HepG2 (cell line): ENCODE data around the gene TCAP. TPM values are rescaled to one million over a fixed set of nuclear protein-coding genes. Genes with fewer than 3 reads are reported as not detected.

ENCODE experiments used
- BORCS8-MEF2B ChIP-seq: sonication (generic); formaldehyde crosslinking; IDR thresholded peaks from 2 replicates; pipeline ENCODE4 v1.8.0; 2022; ENCODE audit warnings: mild to moderate bottlenecking, missing genetic modification reagents
- CCAR2 ChIP-seq: fragments of 200-400 bp; formaldehyde crosslinking; optimal IDR thresholded peaks from 2 replicates; pipeline ENCODE3; 2018; ENCODE audit warnings: low read depth, mild to moderate bottlenecking, low read length, moderate library complexity
- CHD2 ChIP-seq: IDR thresholded peaks from 2 replicates; pipeline ENCODE4 v1.6.1; 2011; ENCODE audit warnings: low read depth, low read length, improper control_type of control experiment
- FOXO1 ChIP-seq: sonication (generic); formaldehyde crosslinking; IDR thresholded peaks from 2 replicates; pipeline ENCODE4 v1.4.0; 2020; ENCODE audit warnings: missing genetic modification reagents
- GLI4 ChIP-seq: sonication (generic); formaldehyde crosslinking; IDR thresholded peaks from 2 replicates; pipeline ENCODE4 v1.5.1; 2020; ENCODE audit warnings: missing genetic modification reagents, mild to moderate bottlenecking, moderate library complexity, borderline replicate concordance
- GTF2F1 ChIP-seq: fragments of 150-350 bp; IDR thresholded peaks from 2 replicates; pipeline ENCODE4 v1.6.1; 2014; ENCODE audit warnings: low read length
- HNF4G ChIP-seq, 2 experiments: sonication (generic) in 1 of 2; formaldehyde crosslinking in 1 of 2; IDR thresholded peaks; 2 replicates each; pipeline versions ENCODE4 v1.4.0 to v1.6.1; 2011 to 2020; ENCODE audit warnings: borderline replicate concordance in 2 of 2, low read depth in 2 of 2, mild to moderate bottlenecking in 2 of 2, low read length in 1 of 2, missing genetic modification reagents in 1 of 2, moderate library complexity in 1 of 2
- HOXA3 ChIP-seq: sonication (generic); formaldehyde crosslinking; IDR thresholded peaks from 2 replicates; pipeline ENCODE4 v1.5.0; 2020; ENCODE audit warnings: missing genetic modification reagents
- KMT2B ChIP-seq: IDR thresholded peaks from 2 replicates; pipeline ENCODE4 v1.6.1; 2016; ENCODE audit warnings: missing genetic modification reagents, missing compliant biosample characterization
- MIER2 ChIP-seq: IDR thresholded peaks from 2 replicates; pipeline ENCODE4 v1.6.1; 2016; ENCODE audit warnings: missing biosample characterization, missing genetic modification reagents
- NR2C2 ChIP-seq: sonication (generic); formaldehyde crosslinking; IDR thresholded peaks from 2 replicates; pipeline ENCODE4 v1.4.0; 2020; ENCODE audit warnings: missing genetic modification reagents, mild to moderate bottlenecking, moderate library complexity, borderline replicate concordance
- RXRA ChIP-seq: sonication (generic); formaldehyde crosslinking; IDR thresholded peaks from 2 replicates; pipeline ENCODE4 v1.5.1; 2020; ENCODE audit warnings: missing genetic modification reagents
- SOX5 ChIP-seq: IDR thresholded peaks from 2 replicates; pipeline ENCODE4 v1.6.1; 2016; ENCODE audit warnings: borderline replicate concordance
- ZFX ChIP-seq: sonication (generic); formaldehyde crosslinking; IDR thresholded peaks from 2 replicates; pipeline ENCODE4 v1.4.0; 2020; ENCODE audit warnings: mild to moderate bottlenecking, low read depth, missing genetic modification reagents, moderate library complexity
- ZNF367 ChIP-seq: sonication (generic); formaldehyde crosslinking; IDR thresholded peaks from 2 replicates; pipeline ENCODE4 v1.4.0; 2020; ENCODE audit warnings: missing genetic modification reagents, borderline replicate concordance
- ZNF850 ChIP-seq: sonication (generic); formaldehyde crosslinking; conservative IDR thresholded peaks from 2 replicates; pipeline ENCODE4 v1.9.0; 2021; ENCODE audit warnings: mild to moderate bottlenecking, missing genetic modification reagents
- polyA plus RNA-seq, 8 experiments: library from polyadenylated mRNA; depleted of rRNA in 3 of 8; stranded (reverse) in 7 of 8; unstranded in 1 of 8; fragments of >200 nt; fragmentation: Illumina TruSeq in 4 of 8; extraction: Trizol in 4 of 8; gene quantifications; 2 replicates each; pipeline versions ENCODE4 v1.2.1 to v1.2.3, GENCODE V29; 2011 to 2016; ENCODE audit warnings: low read depth in 4 of 8, missing spikeins in 1 of 8, mixed read lengths in 1 of 8; ENCODE audit not compliant: insufficient read depth in 1 of 8
- total RNA-seq, 5 experiments: library from RNA; depleted of rRNA; stranded (reverse); fragments of >200 nt; fragmentation: Illumina TruSeq; extraction: Trizol; gene quantifications; 2 replicates each; pipeline ENCODE4 v1.2.3, GENCODE V29; 2016; ENCODE audit warnings: low read depth in 1 of 5
- TF ChIP-seq, protein P1 (sequence below): IDR thresholded peaks from 2 replicates; pipeline ENCODE4 v1.6.1; 2016; ENCODE audit warnings: missing compliant biosample characterization, missing genetic modification reagents, borderline replicate concordance
- TF ChIP-seq, protein P2 (sequence below): sonication (generic); formaldehyde crosslinking; IDR thresholded peaks from 2 replicates; pipeline ENCODE4 v1.8.0; 2022; ENCODE audit warnings: missing genetic modification reagents, mild to moderate bottlenecking, borderline replicate concordance
- TF ChIP-seq, protein P3 (sequence below): sonication (generic); formaldehyde crosslinking; IDR thresholded peaks from 2 replicates; pipeline ENCODE4 v1.9.0; 2021; ENCODE audit warnings: missing genetic modification reagents, mild to moderate bottlenecking, borderline replicate concordance
- TF ChIP-seq, protein P4 (sequence below): IDR thresholded peaks from 2 replicates; pipeline ENCODE4 v1.6.1; 2016; ENCODE audit warnings: mild to moderate bottlenecking, missing biosample characterization, missing genetic modification reagents
- TF ChIP-seq, protein P5 (sequence below): sonication (generic); formaldehyde crosslinking; IDR thresholded peaks from 2 replicates; pipeline ENCODE4 v1.4.0; 2020; ENCODE audit warnings: missing genetic modification reagents
- TF ChIP-seq, protein P6 (sequence below): sonication (generic); formaldehyde crosslinking; IDR thresholded peaks from 2 replicates; pipeline ENCODE4 v1.4.0; 2020; ENCODE audit warnings: mild to moderate bottlenecking, missing genetic modification reagents

Gene TCAP
- total and polyA plus RNA-seq, 2 of the 13 experiments (the other 11 are each of a cell fraction or from before 2014, with no cell fraction given) = 0.24 to 0.65 TPM

DNA sequence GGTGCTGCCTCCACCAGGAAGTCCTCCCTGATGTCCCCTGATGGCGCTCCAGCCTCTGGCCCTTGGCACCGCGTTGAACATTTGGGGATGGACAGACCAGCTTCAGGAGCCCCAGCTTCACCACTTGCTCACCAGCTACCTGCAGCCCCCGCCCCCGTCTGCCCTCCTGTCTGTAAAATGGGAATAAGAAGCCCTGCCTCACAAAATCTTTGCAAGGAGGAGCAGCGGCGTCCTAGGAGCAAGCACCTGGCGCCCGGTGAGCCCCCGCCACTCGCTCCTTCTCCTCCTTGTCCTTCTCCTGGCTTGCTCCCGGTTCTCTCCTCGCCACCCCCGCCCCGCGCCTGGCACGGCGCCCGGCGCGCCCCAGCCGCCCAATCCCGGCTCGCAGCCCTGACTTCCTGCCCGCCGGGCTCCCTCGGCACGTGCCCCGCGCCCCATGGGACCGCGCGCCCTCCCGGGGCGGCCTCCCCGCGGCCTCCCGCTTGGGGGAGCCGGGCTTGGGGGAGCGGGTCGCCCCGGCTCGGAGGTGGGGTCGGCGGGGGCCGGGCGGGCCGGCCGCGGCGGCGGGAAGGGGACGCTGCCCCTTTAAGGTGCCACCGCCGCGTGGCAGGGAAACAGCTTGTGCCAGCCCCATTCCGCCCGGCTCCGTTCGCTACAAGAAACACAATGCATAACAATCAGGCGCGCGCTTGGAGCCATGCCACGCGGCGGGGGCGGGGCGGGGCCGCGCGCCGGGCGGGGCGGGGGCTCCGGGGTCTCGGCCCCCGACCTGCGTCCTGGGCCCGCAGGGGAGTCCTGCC lies 47.5 kb upstream of the TCAP start (continued):
- TF ChIP-seq ZNF850 (CRISPR knock-in tag) (no peak), KMT2B (CRISPR knock-in tag) (no peak), RXRA (CRISPR knock-in tag) (no peak), NR2C2 (CRISPR knock-in tag) (no peak), HNF4G (IDR thresholded peaks at IDR 0.05; ENCODE audit: borderline replicate concordance, low read depth, low read length) (no peak), HNF4G (CRISPR knock-in tag; IDR thresholded peaks at IDR 0.05; ENCODE audit: borderline replicate concordance, low read depth) (no peak), CHD2 (no peak), CCAR2 (no peak), MIER2 (CRISPR knock-in tag) (no peak), ZFX (CRISPR knock-in tag) (no peak), GLI4 (CRISPR knock-in tag) (no peak), GTF2F1 (no peak), FOXO1 (CRISPR knock-in tag) (no peak), BORCS8-MEF2B (CRISPR knock-in tag) (no peak), ZNF367 (CRISPR knock-in tag) (no peak), SOX5 (no peak), HOXA3 (CRISPR knock-in tag) (peak; percentile 32; the same call in 1 of the 2 replicates)
- TF ChIP-seq, protein P1, sequence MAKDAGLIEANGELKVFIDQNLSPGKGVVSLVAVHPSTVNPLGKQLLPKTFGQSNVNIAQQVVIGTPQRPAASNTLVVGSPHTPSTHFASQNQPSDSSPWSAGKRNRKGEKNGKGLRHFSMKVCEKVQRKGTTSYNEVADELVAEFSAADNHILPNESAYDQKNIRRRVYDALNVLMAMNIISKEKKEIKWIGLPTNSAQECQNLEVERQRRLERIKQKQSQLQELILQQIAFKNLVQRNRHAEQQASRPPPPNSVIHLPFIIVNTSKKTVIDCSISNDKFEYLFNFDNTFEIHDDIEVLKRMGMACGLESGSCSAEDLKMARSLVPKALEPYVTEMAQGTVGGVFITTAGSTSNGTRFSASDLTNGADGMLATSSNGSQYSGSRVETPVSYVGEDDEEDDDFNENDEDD = peak; percentile 77
- TF ChIP-seq, protein P2, sequence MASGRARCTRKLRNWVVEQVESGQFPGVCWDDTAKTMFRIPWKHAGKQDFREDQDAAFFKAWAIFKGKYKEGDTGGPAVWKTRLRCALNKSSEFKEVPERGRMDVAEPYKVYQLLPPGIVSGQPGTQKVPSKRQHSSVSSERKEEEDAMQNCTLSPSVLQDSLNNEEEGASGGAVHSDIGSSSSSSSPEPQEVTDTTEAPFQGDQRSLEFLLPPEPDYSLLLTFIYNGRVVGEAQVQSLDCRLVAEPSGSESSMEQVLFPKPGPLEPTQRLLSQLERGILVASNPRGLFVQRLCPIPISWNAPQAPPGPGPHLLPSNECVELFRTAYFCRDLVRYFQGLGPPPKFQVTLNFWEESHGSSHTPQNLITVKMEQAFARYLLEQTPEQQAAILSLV (CRISPR knock-in tag) = no peak
- TF ChIP-seq, protein P3, sequence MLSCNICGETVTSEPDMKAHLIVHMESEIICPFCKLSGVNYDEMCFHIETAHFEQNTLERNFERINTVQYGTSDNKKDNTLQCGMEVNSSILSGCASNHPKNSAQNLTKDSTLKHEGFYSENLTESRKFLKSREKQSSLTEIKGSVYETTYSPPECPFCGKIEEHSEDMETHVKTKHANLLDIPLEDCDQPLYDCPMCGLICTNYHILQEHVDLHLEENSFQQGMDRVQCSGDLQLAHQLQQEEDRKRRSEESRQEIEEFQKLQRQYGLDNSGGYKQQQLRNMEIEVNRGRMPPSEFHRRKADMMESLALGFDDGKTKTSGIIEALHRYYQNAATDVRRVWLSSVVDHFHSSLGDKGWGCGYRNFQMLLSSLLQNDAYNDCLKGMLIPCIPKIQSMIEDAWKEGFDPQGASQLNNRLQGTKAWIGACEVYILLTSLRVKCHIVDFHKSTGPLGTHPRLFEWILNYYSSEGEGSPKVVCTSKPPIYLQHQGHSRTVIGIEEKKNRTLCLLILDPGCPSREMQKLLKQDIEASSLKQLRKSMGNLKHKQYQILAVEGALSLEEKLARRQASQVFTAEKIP = no peak
- TF ChIP-seq, protein P4, sequence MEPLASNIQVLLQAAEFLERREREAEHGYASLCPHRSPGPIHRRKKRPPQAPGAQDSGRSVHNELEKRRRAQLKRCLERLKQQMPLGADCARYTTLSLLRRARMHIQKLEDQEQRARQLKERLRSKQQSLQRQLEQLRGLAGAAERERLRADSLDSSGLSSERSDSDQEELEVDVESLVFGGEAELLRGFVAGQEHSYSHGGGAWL (CRISPR knock-in tag) = no peak
- TF ChIP-seq, protein P5, sequence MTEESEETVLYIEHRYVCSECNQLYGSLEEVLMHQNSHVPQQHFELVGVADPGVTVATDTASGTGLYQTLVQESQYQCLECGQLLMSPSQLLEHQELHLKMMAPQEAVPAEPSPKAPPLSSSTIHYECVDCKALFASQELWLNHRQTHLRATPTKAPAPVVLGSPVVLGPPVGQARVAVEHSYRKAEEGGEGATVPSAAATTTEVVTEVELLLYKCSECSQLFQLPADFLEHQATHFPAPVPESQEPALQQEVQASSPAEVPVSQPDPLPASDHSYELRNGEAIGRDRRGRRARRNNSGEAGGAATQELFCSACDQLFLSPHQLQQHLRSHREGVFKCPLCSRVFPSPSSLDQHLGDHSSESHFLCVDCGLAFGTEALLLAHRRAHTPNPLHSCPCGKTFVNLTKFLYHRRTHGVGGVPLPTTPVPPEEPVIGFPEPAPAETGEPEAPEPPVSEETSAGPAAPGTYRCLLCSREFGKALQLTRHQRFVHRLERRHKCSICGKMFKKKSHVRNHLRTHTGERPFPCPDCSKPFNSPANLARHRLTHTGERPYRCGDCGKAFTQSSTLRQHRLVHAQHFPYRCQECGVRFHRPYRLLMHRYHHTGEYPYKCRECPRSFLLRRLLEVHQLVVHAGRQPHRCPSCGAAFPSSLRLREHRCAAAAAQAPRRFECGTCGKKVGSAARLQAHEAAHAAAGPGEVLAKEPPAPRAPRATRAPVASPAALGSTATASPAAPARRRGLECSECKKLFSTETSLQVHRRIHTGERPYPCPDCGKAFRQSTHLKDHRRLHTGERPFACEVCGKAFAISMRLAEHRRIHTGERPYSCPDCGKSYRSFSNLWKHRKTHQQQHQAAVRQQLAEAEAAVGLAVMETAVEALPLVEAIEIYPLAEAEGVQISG = peak; percentile 16; the same call in 1 of the 2 replicates
- TF ChIP-seq, protein P6, sequence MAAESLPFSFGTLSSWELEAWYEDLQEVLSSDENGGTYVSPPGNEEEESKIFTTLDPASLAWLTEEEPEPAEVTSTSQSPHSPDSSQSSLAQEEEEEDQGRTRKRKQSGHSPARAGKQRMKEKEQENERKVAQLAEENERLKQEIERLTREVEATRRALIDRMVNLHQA (CRISPR knock-in tag) = no peak
